ENCODE results near the gene SLC4A1AP. TPM values are rescaled to one million over a fixed set of nuclear protein-coding genes. Genes with fewer than 3 reads are reported as not detected.

The SLC4A1AP gene
- total and polyA plus RNA-seq, 2 of the 13 experiments (the other 11 are each of a cell fraction or from before 2014, with no cell fraction given): 15.3 to 44.6 TPM

DNA sequence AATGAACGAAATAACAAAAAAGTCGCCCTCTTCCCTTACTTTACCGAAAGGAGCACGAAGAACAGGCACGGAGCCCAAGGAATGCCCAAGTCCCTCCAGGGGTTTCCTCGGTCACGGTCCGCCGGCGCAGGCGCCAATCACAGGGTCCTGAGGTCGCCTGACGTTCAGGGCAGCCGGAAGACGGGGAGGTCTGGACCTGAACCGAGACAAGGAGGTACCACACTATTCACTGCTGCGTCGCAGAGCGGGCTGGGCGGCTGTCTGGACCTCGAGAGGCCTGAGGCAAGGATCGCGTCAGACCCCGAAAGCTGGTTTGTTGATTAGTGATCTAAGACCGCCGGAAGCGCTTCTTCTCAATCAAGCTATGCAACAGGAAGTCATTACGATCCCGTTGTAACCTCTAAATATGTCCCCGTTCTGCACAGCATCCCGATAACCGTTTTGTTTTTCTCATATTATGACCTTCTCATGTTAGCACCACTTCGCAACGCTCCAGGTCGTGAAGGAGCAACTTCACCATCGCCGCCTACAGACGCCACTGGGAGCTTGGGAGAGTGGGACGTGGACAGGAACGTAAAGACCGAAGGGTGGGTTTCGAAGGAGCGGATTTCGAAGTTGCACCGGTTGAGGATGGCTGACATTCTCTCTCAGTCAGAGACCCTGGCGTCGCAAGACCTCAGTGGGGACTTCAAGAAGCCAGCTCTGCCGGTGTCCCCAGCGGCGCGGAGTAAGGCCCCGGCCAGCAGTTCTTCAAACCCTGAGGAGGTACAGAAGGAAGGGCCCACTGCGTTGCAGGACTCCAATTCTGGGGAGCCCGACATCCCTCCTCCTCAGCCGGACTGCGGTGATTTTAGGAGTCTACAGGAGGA, at the start of gene SLC4A1AP, which contains the start of gene SUPT7L (continued):
- TF ChIP-seq PITX1 (CRISPR knock-in tag; IDR thresholded peaks at IDR 0.05): peak; percentile 93
- TF ChIP-seq ZNF883 (CRISPR knock-in tag; IDR thresholded peaks at IDR 0.05; ENCODE audit: not compliant biosample characterization): peak; percentile 88
- TF ChIP-seq FLYWCH1 (CRISPR knock-in tag; IDR thresholded peaks at IDR 0.05): no peak
- no peak; the same call in 1 of the 2 replicates for TF ChIP-seq ETV6 (CRISPR knock-in tag; conservative IDR thresholded peaks at IDR 0.05)
- peak; percentile 42 for TF ChIP-seq HNRNPH1 (optimal IDR thresholded peaks at IDR 0.05; ENCODE audit: low read depth, low read length)
- no peak for TF ChIP-seq FOXA1 (IDR thresholded peaks at IDR 0.05)
- TF ChIP-seq FOXA1 (CRISPR knock-in tag; IDR thresholded peaks at IDR 0.05): no peak; the same call in none of the 2 replicates
- TF ChIP-seq DNMT3B (CRISPR knock-in tag; conservative IDR thresholded peaks at IDR 0.05): peak; percentile 94; the same call in 1 of the 2 replicates
- TF ChIP-seq SOX13 (IDR thresholded peaks at IDR 0.05): no peak
- TF ChIP-seq SOX13 (CRISPR knock-in tag; conservative IDR thresholded peaks at IDR 0.05 in 1 of 2, IDR thresholded peaks at IDR 0.05 in 1 of 2): 0 out of 4 replicates have a peak, but pooled peaks of 1 of the 2 experiments have one; percentile 39
- peak; percentile 67 for TF ChIP-seq ZNF768 (CRISPR knock-in tag; IDR thresholded peaks at IDR 0.05)
- TF ChIP-seq SOX6 (IDR thresholded peaks at IDR 0.05): no peak
- TF ChIP-seq SOX6 (CRISPR knock-in tag; IDR thresholded peaks at IDR 0.05): peak; percentile 59; the same call in 1 of the 2 replicates
- TF ChIP-seq ZNF567 (CRISPR knock-in tag; IDR thresholded peaks at IDR 0.05; ENCODE audit: borderline replicate concordance): peak; percentile 72
- TF ChIP-seq, protein P1, sequence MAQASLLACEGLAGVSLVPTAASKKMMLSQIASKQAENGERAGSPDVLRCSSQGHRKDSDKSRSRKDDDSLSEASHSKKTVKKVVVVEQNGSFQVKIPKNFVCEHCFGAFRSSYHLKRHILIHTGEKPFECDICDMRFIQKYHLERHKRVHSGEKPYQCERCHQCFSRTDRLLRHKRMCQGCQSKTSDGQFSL (CRISPR knock-in tag; IDR thresholded peaks at IDR 0.05): peak; percentile 71
- peak; percentile 94; the same call in 1 of the 2 replicates for TF ChIP-seq BRCA1 (CRISPR knock-in tag; IDR thresholded peaks at IDR 0.05)
- TF ChIP-seq SAP130 (CRISPR knock-in tag; IDR thresholded peaks at IDR 0.05; ENCODE audit: low read depth): peak; percentile 91; the same call in 1 of the 2 replicates
- no peak for TF ChIP-seq TCF7L2 (IDR thresholded peaks at IDR 0.05; ENCODE audit: low read depth, low read length)
- TF ChIP-seq, protein P2, sequence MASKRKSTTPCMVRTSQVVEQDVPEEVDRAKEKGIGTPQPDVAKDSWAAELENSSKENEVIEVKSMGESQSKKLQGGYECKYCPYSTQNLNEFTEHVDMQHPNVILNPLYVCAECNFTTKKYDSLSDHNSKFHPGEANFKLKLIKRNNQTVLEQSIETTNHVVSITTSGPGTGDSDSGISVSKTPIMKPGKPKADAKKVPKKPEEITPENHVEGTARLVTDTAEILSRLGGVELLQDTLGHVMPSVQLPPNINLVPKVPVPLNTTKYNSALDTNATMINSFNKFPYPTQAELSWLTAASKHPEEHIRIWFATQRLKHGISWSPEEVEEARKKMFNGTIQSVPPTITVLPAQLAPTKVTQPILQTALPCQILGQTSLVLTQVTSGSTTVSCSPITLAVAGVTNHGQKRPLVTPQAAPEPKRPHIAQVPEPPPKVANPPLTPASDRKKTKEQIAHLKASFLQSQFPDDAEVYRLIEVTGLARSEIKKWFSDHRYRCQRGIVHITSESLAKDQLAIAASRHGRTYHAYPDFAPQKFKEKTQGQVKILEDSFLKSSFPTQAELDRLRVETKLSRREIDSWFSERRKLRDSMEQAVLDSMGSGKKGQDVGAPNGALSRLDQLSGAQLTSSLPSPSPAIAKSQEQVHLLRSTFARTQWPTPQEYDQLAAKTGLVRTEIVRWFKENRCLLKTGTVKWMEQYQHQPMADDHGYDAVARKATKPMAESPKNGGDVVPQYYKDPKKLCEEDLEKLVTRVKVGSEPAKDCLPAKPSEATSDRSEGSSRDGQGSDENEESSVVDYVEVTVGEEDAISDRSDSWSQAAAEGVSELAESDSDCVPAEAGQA (IDR thresholded peaks at IDR 0.05; ENCODE audit: low read depth): peak; percentile 81
- TF ChIP-seq, protein P2 (CRISPR knock-in tag; IDR thresholded peaks at IDR 0.05; ENCODE audit: borderline replicate concordance): peak; percentile 91
- TF ChIP-seq, protein P3, sequence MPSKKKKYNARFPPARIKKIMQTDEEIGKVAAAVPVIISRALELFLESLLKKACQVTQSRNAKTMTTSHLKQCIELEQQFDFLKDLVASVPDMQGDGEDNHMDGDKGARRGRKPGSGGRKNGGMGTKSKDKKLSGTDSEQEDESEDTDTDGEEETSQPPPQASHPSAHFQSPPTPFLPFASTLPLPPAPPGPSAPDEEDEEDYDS (CRISPR knock-in tag; IDR thresholded peaks at IDR 0.05): peak; percentile 66; the same call in 1 of the 2 replicates
- peak; percentile 65 for TF ChIP-seq MIER2 (CRISPR knock-in tag; IDR thresholded peaks at IDR 0.05)
- TF ChIP-seq ARNT (IDR thresholded peaks at IDR 0.05): no peak
- no peak for TF ChIP-seq SP1 (IDR thresholded peaks at IDR 0.05)
- peak; percentile 72 for TF ChIP-seq SP1 (CRISPR knock-in tag; IDR thresholded peaks at IDR 0.05)

Data from HepG2 (cell line).